ENCODE data around the gene FNDC11.

DNA sequence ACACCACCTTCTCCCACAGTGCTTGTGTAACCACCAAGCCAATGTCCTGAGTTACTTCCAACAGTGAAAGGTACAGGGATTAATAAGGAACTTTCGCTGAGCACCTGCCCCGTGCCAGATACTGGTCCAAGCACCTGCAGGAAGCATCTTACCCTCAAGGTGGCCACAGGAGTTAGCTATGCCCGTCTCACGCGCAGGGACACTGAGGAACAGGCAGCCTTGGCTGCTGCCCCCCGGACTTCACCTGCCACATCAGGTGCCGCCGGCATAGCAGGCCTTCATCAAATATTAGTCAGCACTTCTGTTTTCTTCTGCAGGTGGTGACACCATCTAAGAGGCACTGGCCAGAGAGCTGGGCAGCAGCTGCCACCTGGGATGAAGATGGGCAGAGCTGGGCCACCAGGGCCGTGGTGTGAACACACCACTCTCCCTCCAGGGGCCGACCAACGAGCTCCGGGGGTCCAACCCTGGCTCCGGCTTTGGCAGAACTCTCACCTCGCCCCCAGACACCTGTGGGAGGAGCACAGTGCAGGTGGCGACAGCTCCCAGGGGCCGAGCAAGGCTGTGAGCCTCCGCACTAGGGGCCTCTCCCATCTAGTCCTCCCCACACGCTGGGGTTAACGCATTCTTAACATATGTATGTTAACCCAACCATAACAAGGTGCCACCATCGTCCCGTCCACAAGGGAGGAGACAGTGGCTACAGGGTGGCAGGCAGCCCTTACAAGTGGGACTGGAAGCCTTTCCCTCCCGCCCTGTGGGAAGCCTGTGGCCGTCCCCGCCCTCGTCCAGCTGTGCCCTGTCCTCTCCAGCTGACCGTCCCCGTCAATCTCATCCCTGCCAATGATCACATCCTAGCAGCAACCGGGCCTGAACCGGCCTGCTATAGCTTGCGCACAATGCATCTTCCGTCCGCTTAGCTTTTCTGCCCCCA is 36.3 kb upstream of the FNDC11 start:
- TF ChIP-seq CTCF (IDR thresholded peaks at IDR 0.05 in 8 of 11, conservative IDR thresholded peaks at IDR 0.05 in 3 of 11) = no peak
- no peak for TF ChIP-seq POLR2AphosphoS5 (IDR thresholded peaks at IDR 0.05)
